ENCODE results near the gene SBK3. TPM values are rescaled to one million over a fixed set of nuclear protein-coding genes. Genes with fewer than 3 reads are reported as not detected.
"Not testable (repeated sequence)": the region's sequence is repeated elsewhere in the genome, so short reads cannot be mapped to it uniquely, and the experiment has no call there.

Gene SBK3
- total and polyA plus RNA-seq, 3 donors from 2014 or later: 0.34 to 0.81 (median 0.39) TPM

GRCh38 chr19:55502197-55502952 lies 43.0 kb downstream of the SBK3 start:
- no peak overlapping the region for H3K27ac ChIP-seq
- no peaks in the 10 kb centered on the region for H3K9me3 ChIP-seq
- WGBS, 2 donors: 89 to 94% methylated on average over 9 of the region's 9 CpGs
- no peak for DNase-seq
- no peaks in the 10 kb centered on the region for H3K36me3 ChIP-seq (ENCODE audit: low read depth, missing control alignments)
- H3K27me3 ChIP-seq: no peaks in the 10 kb centered on the region
- H3K4me1 ChIP-seq: no peaks in the 10 kb centered on the region
- TF ChIP-seq POLR2A (IDR thresholded peaks at IDR 0.05) (no peak), CTCF (IDR thresholded peaks at IDR 0.05) (no peak)
- no peak overlapping the region for H3K4me3 ChIP-seq
- intact Hi-C loops (cut with DNase I; ENCODE audit: low total_unique reads): no loop called here

- H3K4me1 ChIP-seq: no peaks in the 10 kb centered on the region
- 96 to 97% methylated on average over 15 to 26 of the region's 26 CpGs for WGBS, 2 donors
- no peaks in the 10 kb centered on the region for H3K9me3 ChIP-seq
- H3K36me3 ChIP-seq (ENCODE audit: low read depth, missing control alignments): no peaks in the 10 kb centered on the region
- H3K27me3 ChIP-seq: no peaks in the 10 kb centered on the region
- no peak overlapping the region for H3K4me3 ChIP-seq
- no peak for DNase-seq
- no peak for TF ChIP-seq CTCF (IDR thresholded peaks at IDR 0.05)
- TF ChIP-seq POLR2A (IDR thresholded peaks at IDR 0.05): no peak
- no peak overlapping the region for H3K27ac ChIP-seq
- intact Hi-C loops (cut with DNase I; ENCODE audit: low total_unique reads): no loop called here
Measured at GRCh38 chr19:55500368-55500952, 44.9 kb downstream of the SBK3 start.

- 44 to 78% methylated on average over 2 of the region's 2 CpGs for WGBS, 2 donors
- Histone ChIP-seq H3K4me1 (peaks cover 7% of the 10 kb centered on the region), H3K9me3 (no peaks in the 10 kb centered on the region), H3K36me3 (ENCODE audit: low read depth, missing control alignments) (no peaks in the 10 kb centered on the region), H3K4me3 (no peak overlapping the region), H3K27me3 (no peaks in the 10 kb centered on the region), H3K27ac (no peak overlapping the region)
- intact Hi-C loops (cut with DNase I; ENCODE audit: low total_unique reads): no loop called here
- no peak for TF ChIP-seq CTCF (IDR thresholded peaks at IDR 0.05)
- no peak for TF ChIP-seq POLR2A (IDR thresholded peaks at IDR 0.05)
- no peak for DNase-seq
Measured at GRCh38 chr19:55498246-55498840, 47.0 kb downstream of the SBK3 start.

GRCh38 chr19:55497763-55498162 lies 47.6 kb downstream of the SBK3 start:
- H3K27me3 ChIP-seq: no peaks in the 10 kb centered on the region
- H3K4me1 ChIP-seq: peaks cover 11% of the 10 kb centered on the region
- WGBS, 2 donors: 81 to 87% methylated on average over 9 to 13 of the region's 13 CpGs
- DNase-seq: no peak
- TF ChIP-seq CTCF (IDR thresholded peaks at IDR 0.05): no peak
- TF ChIP-seq POLR2A (IDR thresholded peaks at IDR 0.05): no peak
- H3K4me3 ChIP-seq: no peak overlapping the region
- intact Hi-C loops (cut with DNase I; ENCODE audit: low total_unique reads): no loop called here
- no peak overlapping the region for H3K27ac ChIP-seq
- H3K36me3 ChIP-seq (ENCODE audit: low read depth, missing control alignments): no peaks in the 10 kb centered on the region
- no peaks in the 10 kb centered on the region for H3K9me3 ChIP-seq

- H3K36me3 ChIP-seq (ENCODE audit: low read depth, missing control alignments); H3K27ac ChIP-seq; intact Hi-C loops (cut with DNase I; ENCODE audit: low total_unique reads); H3K27me3 ChIP-seq; H3K9me3 ChIP-seq; DNase-seq; H3K4me3 ChIP-seq: not testable (repeated sequence)
- 88 to 91% methylated on average over 10 of the region's 10 CpGs for WGBS, 2 donors
- peaks cover 16% of the 10 kb centered on the region for H3K4me1 ChIP-seq
Measured at GRCh38 chr19:55496820-55497219, 48.5 kb downstream of the SBK3 start.

Data from testis (tissue), 3 donors.